Kidney (tissue), 14 donors: ENCODE results near the gene SNTB2. TPM values are rescaled to one million over a fixed set of nuclear protein-coding genes. Genes with fewer than 3 reads are reported as not detected.

Experiments used
- DNase-seq, 5 donors: peaks; one replicate each; pipeline ENCODE4 v3.0.0-alpha.2; 2013 to 2020
- FAIRE-seq: peaks from 2 replicates; lab custom pipeline; 2012; peaks lifted over from hg19 to GRCh38; lab: Jason Lieb, UNC
- H3K27ac ChIP-seq, 2 donors: one replicate each; pipeline ENCODE4 v1.7.0; 2013; ENCODE audit warnings: low read depth in 2 of 2, low read length in 2 of 2, inconsistent platforms in 1 of 2
- H3K27me3 ChIP-seq: one replicate; pipeline ENCODE4 v1.7.1; 2013; ENCODE audit warnings: low read length, inconsistent platforms; ENCODE audit not compliant: control insufficient read depth, insufficient read depth
- H3K36me3 ChIP-seq, 3 donors: one replicate each; pipeline versions ENCODE4 v1.7.0 to v1.7.1; 2013; ENCODE audit warnings: low read length in 3 of 3, control low read depth in 1 of 3, inconsistent platforms in 1 of 3; ENCODE audit not compliant: insufficient read depth in 3 of 3, control insufficient read depth in 2 of 3
- H3K4me1 ChIP-seq, 3 donors: one replicate each; pipeline versions ENCODE4 v1.7.0 to v1.7.1; 2013; ENCODE audit warnings: low read length in 3 of 3, inconsistent platforms in 1 of 3, low read depth in 1 of 3; ENCODE audit not compliant: control insufficient read depth in 2 of 3, insufficient read depth in 2 of 3
- H3K4me3 ChIP-seq, 3 donors: one replicate each; pipeline versions ENCODE4 v1.7.0 to v1.8.1; 2013; ENCODE audit warnings: low read length in 3 of 3, control low read depth in 1 of 3, inconsistent platforms in 1 of 3
- H3K9ac ChIP-seq, 3 donors: one replicate each; pipeline versions ENCODE4 v1.7.0 to v1.7.1; 2013; ENCODE audit warnings: low read length in 3 of 3, control low read depth in 1 of 3, inconsistent platforms in 1 of 3
- H3K9me3 ChIP-seq, 3 donors: one replicate each; pipeline versions ENCODE4 v1.7.0 to v1.7.1; 2013; ENCODE audit warnings: low read length in 3 of 3, control low read depth in 1 of 3, inconsistent platforms in 1 of 3; ENCODE audit not compliant: control insufficient read depth in 2 of 3, insufficient read depth in 1 of 3
- intact Hi-C: fragments of 100-400 bp; cut with DNase I; formaldehyde crosslinking; loops from one replicate; pipeline ENCODE4 v1.11.1; 2022
- polyA plus RNA-seq: library from polyadenylated mRNA; stranded (reverse); fragments of 350-450 nt; fragmentation: Illumina TruSeq; extraction: RNeasy Lipid Tissue Mini Kit (QIAGEN cat#74804); gene quantifications from one replicate; pipeline ENCODE4 v1.2.3, GENCODE V29; 2014; ENCODE audit warnings: low read depth, low replicate concordance; ENCODE audit not compliant: insufficient read depth
- total RNA-seq: library from RNA; stranded (reverse); fragmentation: NEBNext Ultra II Directional; extraction: Animal tissue kit (Norgen Biotek cat#: 25700); gene quantifications from one replicate; pipeline ENCODE4 v1.2.1, GENCODE V29; 2021
- TF ChIP-seq, protein P1 (sequence below): IDR thresholded peaks from 3 replicates; pipeline ENCODE4 v1.5.1; 2012; ENCODE audit warnings: mild to moderate bottlenecking, moderate library complexity, borderline replicate concordance; ENCODE audit not compliant: insufficient read depth; ENCODE audit errors: extremely low read depth
- donor health status: control.
- donor health status: control.
- donor health status: control.
- donor health status: control.
- donor health status: control.
- donor health status: DM: yes; HTN: yes; CAD: no.
- donor health status: Normal renal cell carcinoma (clear cell type).

SNTB2 gene
- total and polyA plus RNA-seq, 2 donors from 2014 or later: 4.8 to 45.1 TPM

GRCh38 chr16:69270831-69271230 is 83.9 kb downstream of the SNTB2 start:
- Histone ChIP-seq H3K36me3 (peaks cover 0 to 7% (median 2%) of the 10 kb centered on the region in 3 donors), H3K4me3 (no peak overlapping the region), H3K27me3 (no peaks in the 10 kb centered on the region), H3K9me3 (no peaks in the 10 kb centered on the region), H3K4me1 (no peaks in the 10 kb centered on the region), H3K9ac (no peak overlapping the region), H3K27ac (no peak overlapping the region)
- TF ChIP-seq, protein P1, sequence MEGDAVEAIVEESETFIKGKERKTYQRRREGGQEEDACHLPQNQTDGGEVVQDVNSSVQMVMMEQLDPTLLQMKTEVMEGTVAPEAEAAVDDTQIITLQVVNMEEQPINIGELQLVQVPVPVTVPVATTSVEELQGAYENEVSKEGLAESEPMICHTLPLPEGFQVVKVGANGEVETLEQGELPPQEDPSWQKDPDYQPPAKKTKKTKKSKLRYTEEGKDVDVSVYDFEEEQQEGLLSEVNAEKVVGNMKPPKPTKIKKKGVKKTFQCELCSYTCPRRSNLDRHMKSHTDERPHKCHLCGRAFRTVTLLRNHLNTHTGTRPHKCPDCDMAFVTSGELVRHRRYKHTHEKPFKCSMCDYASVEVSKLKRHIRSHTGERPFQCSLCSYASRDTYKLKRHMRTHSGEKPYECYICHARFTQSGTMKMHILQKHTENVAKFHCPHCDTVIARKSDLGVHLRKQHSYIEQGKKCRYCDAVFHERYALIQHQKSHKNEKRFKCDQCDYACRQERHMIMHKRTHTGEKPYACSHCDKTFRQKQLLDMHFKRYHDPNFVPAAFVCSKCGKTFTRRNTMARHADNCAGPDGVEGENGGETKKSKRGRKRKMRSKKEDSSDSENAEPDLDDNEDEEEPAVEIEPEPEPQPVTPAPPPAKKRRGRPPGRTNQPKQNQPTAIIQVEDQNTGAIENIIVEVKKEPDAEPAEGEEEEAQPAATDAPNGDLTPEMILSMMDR: no peak
- DNase-seq (peak in 1 of 5 donors; percentile 5), FAIRE-seq (no peak)
- intact Hi-C loops: no loop called here

GRCh38 chr16:69273009-69273408 is 86.0 kb downstream of the SNTB2 start:
- H3K4me1 ChIP-seq: no peaks in the 10 kb centered on the region
- no peaks in the 10 kb centered on the region for H3K27me3 ChIP-seq
- TF ChIP-seq, protein P1: no peak
- intact Hi-C loops: no loop called here
- no peak overlapping the region for H3K9ac ChIP-seq
- H3K27ac ChIP-seq: no peak overlapping the region
- FAIRE-seq (no peak), DNase-seq (no peak)
- H3K9me3 ChIP-seq: no peaks in the 10 kb centered on the region
- H3K4me3 ChIP-seq: no peak overlapping the region
- peaks cover 0 to 7% (median 2%) of the 10 kb centered on the region in 3 donors for H3K36me3 ChIP-seq

GRCh38 chr16:69274699-69275235 is 87.8 kb downstream of the SNTB2 start:
- Histone ChIP-seq H3K27ac (no peak overlapping the region), H3K9ac (no peak overlapping the region), H3K4me3 (no peak overlapping the region), H3K27me3 (no peaks in the 10 kb centered on the region), H3K36me3 (peaks cover 0 to 6% (median 2%) of the 10 kb centered on the region in 3 donors), H3K9me3 (no peaks in the 10 kb centered on the region), H3K4me1 (no peaks in the 10 kb centered on the region)
- no peak for DNase-seq
- intact Hi-C loops: no loop called here
- TF ChIP-seq, protein P1: no peak
- FAIRE-seq: no peak
